Neural cell (in vitro differentiated cells): Measurements from ENCODE around the gene CDH12. TPM values are rescaled to one million over a fixed set of nuclear protein-coding genes. Genes with fewer than 3 reads are reported as not detected.

Experiments used
- H2AFZ ChIP-seq: fragments of 200-600, 300-800 bp; sonication (generic), shearing (Covaris generic); 2 replicates; pipeline ENCODE4 v1.6.0; 2014; ENCODE audit warnings: low read depth, mild to moderate bottlenecking, antibody characterized with exemption, low read length, moderate library complexity
- H3F3A ChIP-seq: fragments of 200-600 bp; shearing (Covaris generic); 2 replicates; pipeline ENCODE4 v1.6.1; 2016; ENCODE audit warnings: mild to moderate bottlenecking, moderate library complexity, mixed read lengths, antibody characterized with exemption, low read length; ENCODE audit not compliant: insufficient read depth, poor library complexity, severe bottlenecking
- H3K27ac ChIP-seq: fragments of 200-600, 300-800 bp; sonication (generic), shearing (Covaris generic); 2 replicates; pipeline ENCODE4 v1.5.1; 2014; ENCODE audit warnings: mild to moderate bottlenecking, low read length, moderate library complexity
- H3K27me3 ChIP-seq: fragments of 300-800, 200-600 bp; sonication (generic), shearing (Covaris generic); 2 replicates; pipeline ENCODE4 v1.6.0; 2014; ENCODE audit warnings: mild to moderate bottlenecking, low read depth, low read length, moderate library complexity; ENCODE audit not compliant: insufficient read depth
- H3K36me3 ChIP-seq: fragments of 300-800, 200-600 bp; sonication (generic), shearing (Covaris generic); 2 replicates; pipeline ENCODE4 v1.5.1; 2014; ENCODE audit warnings: mild to moderate bottlenecking, antibody characterized with exemption, low read length, moderate library complexity; ENCODE audit not compliant: insufficient read depth
- H3K4me2 ChIP-seq: fragments of 300-800, 200-600 bp; sonication (generic), shearing (Covaris generic); 2 replicates; pipeline ENCODE4 v1.6.0; 2014; ENCODE audit warnings: mild to moderate bottlenecking, low read length
- H3K4me3 ChIP-seq: fragments of 300-800, 200-600 bp; sonication (generic), shearing (Covaris generic); 2 replicates; pipeline ENCODE4 v1.5.1; 2014; ENCODE audit warnings: mild to moderate bottlenecking, low read length, moderate library complexity
- H3K79me2 ChIP-seq: fragments of 200-600 bp; shearing (Covaris generic); replicated peaks from 2 replicates; pipeline ENCODE4 v1.6.0; 2014; ENCODE audit warnings: mild to moderate bottlenecking, low read length, moderate library complexity; ENCODE audit not compliant: insufficient read depth
- H3K9ac ChIP-seq: fragments of 300-800, 200-600 bp; sonication (generic), shearing (Covaris generic); 2 replicates; pipeline ENCODE4 v1.6.1; 2016; ENCODE audit warnings: mild to moderate bottlenecking, low read length, mixed read lengths
- H3K9me2 ChIP-seq: fragments of 200-600 bp; shearing (Covaris generic); 2 replicates; pipeline ENCODE4 v1.6.1; 2016; ENCODE audit warnings: mild to moderate bottlenecking, low read length, mixed read lengths; ENCODE audit not compliant: insufficient read depth
- H3K9me3 ChIP-seq: fragments of 200-600, 300-800 bp; sonication (generic), shearing (Covaris generic); 2 replicates; pipeline ENCODE4 v1.6.1; 2016; ENCODE audit warnings: mild to moderate bottlenecking, mixed run types, low read length, moderate library complexity, mixed read lengths
- H4K20me1 ChIP-seq: fragments of 200-600 bp; shearing (Covaris generic); 2 replicates; pipeline ENCODE4 v1.6.1; 2016; ENCODE audit warnings: mild to moderate bottlenecking, mixed run types; ENCODE audit not compliant: insufficient read depth
- CTCF ChIP-seq: fragments of 450-650 bp; IDR thresholded peaks from 2 replicates; pipeline ENCODE4 v1.5.1; 2014; ENCODE audit warnings: antibody characterized with exemption, mild to moderate bottlenecking, moderate library complexity; ENCODE audit not compliant: poor library complexity, severe bottlenecking
- EP300 ChIP-seq: fragments of 450-650 bp; conservative IDR thresholded peaks from 2 replicates; pipeline ENCODE4 v1.6.1; 2014; ENCODE audit warnings: antibody characterized with exemption, mild to moderate bottlenecking, moderate library complexity; ENCODE audit not compliant: poor library complexity, severe bottlenecking
- EZH2 ChIP-seq: fragments of 200-600, 300-800 bp; shearing (Covaris generic), sonication (generic); IDR thresholded peaks from 2 replicates; pipeline ENCODE4 v1.6.1; 2014; ENCODE audit warnings: antibody characterized with exemption, low read length, borderline replicate concordance, mild to moderate bottlenecking; ENCODE audit not compliant: insufficient read depth, poor library complexity, severe bottlenecking
- MXI1 ChIP-seq: fragments of 450-650 bp; conservative IDR thresholded peaks from 2 replicates; pipeline ENCODE4 v1.6.1; 2014; ENCODE audit warnings: antibody characterized with exemption, mild to moderate bottlenecking; ENCODE audit not compliant: poor library complexity, severe bottlenecking
- POLR2AphosphoS5 ChIP-seq: IDR thresholded peaks from 2 replicates; pipeline ENCODE4 v1.6.1; 2012
- RAD21 ChIP-seq: fragments of 450-650 bp; conservative IDR thresholded peaks from 2 replicates; pipeline ENCODE4 v1.6.1; 2014; ENCODE audit warnings: antibody characterized with exemption, mild to moderate bottlenecking, moderate library complexity
- REST ChIP-seq: IDR thresholded peaks from 2 replicates; pipeline ENCODE4 v1.6.1; 2012; ENCODE audit warnings: borderline replicate concordance
- SMC3 ChIP-seq: fragments of 450-650 bp; conservative IDR thresholded peaks from 2 replicates; pipeline ENCODE4 v1.6.1; 2014; ENCODE audit warnings: antibody characterized with exemption, mild to moderate bottlenecking, moderate library complexity; ENCODE audit not compliant: poor library complexity
- TAF1 ChIP-seq: IDR thresholded peaks from 2 replicates; pipeline ENCODE4 v1.6.1; 2012; ENCODE audit warnings: low read depth
- polyA plus RNA-seq: library from polyadenylated mRNA; depleted of rRNA; stranded (reverse); fragments of >200 nt; gene quantifications from 2 replicates; pipeline ENCODE4 v1.2.3, GENCODE V29; 2014

The CDH12 gene
- polyA plus RNA-seq, 1 donor from 2014 or later = 2.1 TPM

- H3K27ac ChIP-seq = no peak overlapping the region
- no peak overlapping the region for H2AFZ ChIP-seq
- TF ChIP-seq SMC3 (no peak), POLR2AphosphoS5 (no peak), EP300 (no peak), MXI1 (no peak), EZH2 (no peak), RAD21 (no peak), REST (no peak), TAF1 (no peak), CTCF (no peak)
- no peaks in the 10 kb centered on the region for H3K36me3 ChIP-seq
- H4K20me1 ChIP-seq = no peaks in the 10 kb centered on the region
- no peaks in the 10 kb centered on the region for H3K79me2 ChIP-seq
- H3K27me3 ChIP-seq = no peaks in the 10 kb centered on the region
- no peak overlapping the region for H3K4me2 ChIP-seq
- no peaks in the 10 kb centered on the region for H3F3A ChIP-seq
- H3K4me3 ChIP-seq = no peak overlapping the region
- no peaks in the 10 kb centered on the region for H3K9me3 ChIP-seq
- no peak overlapping the region for H3K9ac ChIP-seq
- no peaks in the 10 kb centered on the region for H3K9me2 ChIP-seq
These were observed 187.3 kb downstream of the CDH12 start for GRCh38 chr5:22665801-22666200.

GRCh38 chr5:22663134-22663533 is 190.0 kb downstream of the CDH12 start:
- no peaks in the 10 kb centered on the region for H3K9me3 ChIP-seq
- no peaks in the 10 kb centered on the region for H3K27me3 ChIP-seq
- H3K36me3 ChIP-seq = no peaks in the 10 kb centered on the region
- no peaks in the 10 kb centered on the region for H3F3A ChIP-seq
- no peak overlapping the region for H3K4me3 ChIP-seq
- no peak overlapping the region for H2AFZ ChIP-seq
- no peak overlapping the region for H3K9ac ChIP-seq
- no peak overlapping the region for H3K4me2 ChIP-seq
- no peak for TF ChIP-seq MXI1
- no peak for TF ChIP-seq EZH2
- no peak for TF ChIP-seq CTCF
- TF ChIP-seq POLR2AphosphoS5 = no peak
- no peak for TF ChIP-seq TAF1
- TF ChIP-seq RAD21 = no peak
- no peaks in the 10 kb centered on the region for H4K20me1 ChIP-seq
- no peaks in the 10 kb centered on the region for H3K9me2 ChIP-seq
- H3K79me2 ChIP-seq = no peaks in the 10 kb centered on the region
- H3K27ac ChIP-seq = no peak overlapping the region
